Measurements from ENCODE around the gene ASPN. TPM values are rescaled to one million over a fixed set of nuclear protein-coding genes. Genes with fewer than 3 reads are reported as not detected.

Gene ASPN
- total RNA-seq, 1 donor from 2014 or later = not detected

GRCh38 chr9:92506184-92506857 is 24.0 kb upstream of the ASPN start:
- DNase-seq (ENCODE audit: extremely low read depth, low read depth, low spot score) = no peak

- no peak for DNase-seq (ENCODE audit: extremely low read depth, low read depth, low spot score)
Observed at GRCh38 chr9:92504881-92505280, 22.6 kb upstream of the ASPN start.

- DNase-seq (ENCODE audit: extremely low read depth, low read depth, low spot score) = no peak
Observed at GRCh38 chr9:92503156-92503555, 20.9 kb upstream of the ASPN start.

- DNase-seq (ENCODE audit: extremely low read depth, low read depth, low spot score) = no peak
Observed at GRCh38 chr9:92501671-92502393, 19.5 kb upstream of the ASPN start.

- DNase-seq (ENCODE audit: extremely low read depth, low read depth, low spot score) = no peak
Observed at GRCh38 chr9:92500725-92501124, 18.4 kb upstream of the ASPN start.

GRCh38 chr9:92499701-92500100 is 17.4 kb upstream of the ASPN start:
- DNase-seq (ENCODE audit: extremely low read depth, low read depth, low spot score) = no peak

- DNase-seq (ENCODE audit: extremely low read depth, low read depth, low spot score) = no peak
Observed at GRCh38 chr9:92496396-92497176, 14.3 kb upstream of the ASPN start.

GRCh38 chr9:92494856-92495255 is 12.6 kb upstream of the ASPN start:
- DNase-seq (ENCODE audit: extremely low read depth, low read depth, low spot score) = no peak

- no peak for DNase-seq (ENCODE audit: extremely low read depth, low read depth, low spot score)
Observed at GRCh38 chr9:92493749-92494387, 11.6 kb upstream of the ASPN start.

- no peak for DNase-seq (ENCODE audit: extremely low read depth, low read depth, low spot score)
Observed at GRCh38 chr9:92492781-92493401, 10.6 kb upstream of the ASPN start.

- no peak for DNase-seq (ENCODE audit: extremely low read depth, low read depth, low spot score)
Observed at GRCh38 chr9:92488681-92489550, 6.6 kb upstream of the ASPN start.

- DNase-seq (ENCODE audit: extremely low read depth, low read depth, low spot score) = no peak
Observed at GRCh38 chr9:92486371-92486770, 4.1 kb upstream of the ASPN start.

GRCh38 chr9:92484563-92484962 is 2.3 kb upstream of the ASPN start:
- no peak for DNase-seq (ENCODE audit: extremely low read depth, low read depth, low spot score)

- no peak for DNase-seq (ENCODE audit: extremely low read depth, low read depth, low spot score)
Observed at GRCh38 chr9:92483627-92484545, 1.6 kb upstream of the ASPN start.

GRCh38 chr9:92482805-92483204 is 499 bp upstream of the ASPN start:
- no peak for DNase-seq (ENCODE audit: extremely low read depth, low read depth, low spot score)

GRCh38 chr9:92480986-92481633 is 1.2 kb downstream of the ASPN start:
- no peak for DNase-seq (ENCODE audit: extremely low read depth, low read depth, low spot score)

- DNase-seq (ENCODE audit: extremely low read depth, low read depth, low spot score) = no peak
Observed at GRCh38 chr9:92480291-92480771, 2.0 kb downstream of the ASPN start.

- no peak for DNase-seq (ENCODE audit: extremely low read depth, low read depth, low spot score)
Observed at GRCh38 chr9:92479346-92479745, 3.0 kb downstream of the ASPN start.
